Measurements from ENCODE around the gene FBXW8. TPM values are rescaled to one million over a fixed set of nuclear protein-coding genes. Genes with fewer than 3 reads are reported as not detected.

Gene FBXW8
- total RNA-seq, 1 donor from 2014 or later, result 16.4 TPM

DNA sequence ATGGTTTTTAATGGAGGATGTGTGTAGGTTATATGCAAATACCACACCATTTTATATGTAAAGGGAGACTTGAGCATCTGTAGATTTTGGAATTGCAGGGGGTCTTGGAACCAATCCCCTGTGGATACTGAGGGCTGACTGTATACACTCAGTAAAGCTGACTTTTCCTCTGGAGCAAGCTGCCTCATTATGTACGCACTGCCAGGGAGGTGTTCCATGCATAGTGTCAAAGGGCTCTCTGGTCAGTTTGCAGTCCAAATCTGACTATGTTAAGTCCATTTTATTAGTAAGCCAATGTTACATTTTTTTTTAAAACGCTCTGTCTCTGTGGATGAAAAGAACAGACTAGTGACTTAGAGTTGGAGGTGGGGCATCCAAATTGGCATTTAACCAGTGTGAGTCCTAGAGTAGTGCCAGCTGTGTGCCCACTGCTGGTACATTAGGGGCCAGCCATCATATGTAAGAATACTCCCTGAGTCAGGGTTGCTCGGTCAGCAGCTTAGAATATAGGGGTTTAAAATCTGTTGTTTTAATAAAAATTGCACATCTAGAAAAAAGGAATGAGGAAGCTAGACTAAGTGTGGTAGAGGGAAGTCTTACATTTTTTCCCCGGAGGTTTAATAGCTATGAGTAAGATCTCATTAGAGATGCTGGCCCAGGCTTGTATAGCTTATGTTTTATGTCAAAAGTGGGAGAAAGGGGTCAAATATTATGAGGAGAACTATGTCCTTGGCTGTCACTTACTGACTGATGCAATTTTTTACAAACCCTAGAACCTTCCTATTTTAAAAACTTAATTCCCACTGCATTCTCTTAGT, 101.4 kb downstream of the FBXW8 start:
- Histone ChIP-seq H3K4me1 (no peaks in the 10 kb centered on the region), H3K4me3 (no peak overlapping the region), H3K27me3 (ENCODE audit: low read depth) (no peaks in the 10 kb centered on the region), H3K36me3 (peaks cover 42% of the 10 kb centered on the region), H3K9me3 (peaks cover 14% of the 10 kb centered on the region), H3K27ac (no peak overlapping the region)
- intact Hi-C loops (cut with DNase I), result no loop called here
- TF ChIP-seq CTCF (IDR thresholded peaks at IDR 0.05), result no peak
- ATAC-seq, result no peak
- no peak for DNase-seq

- ATAC-seq (no peak), DNase-seq (no peak)
- no peak for TF ChIP-seq CTCF (IDR thresholded peaks at IDR 0.05)
- intact Hi-C loops (cut with DNase I), result no loop called here
- Histone ChIP-seq H3K4me1 (no peaks in the 10 kb centered on the region), H3K9me3 (peaks cover 14% of the 10 kb centered on the region), H3K27me3 (ENCODE audit: low read depth) (no peaks in the 10 kb centered on the region), H3K4me3 (no peak overlapping the region), H3K27ac (no peak overlapping the region), H3K36me3 (peaks cover 39% of the 10 kb centered on the region)
Measured at GRCh38 chr12:117013726-117014125, 103.0 kb downstream of the FBXW8 start.

- H3K27ac ChIP-seq, result no peak overlapping the region
- no peak for TF ChIP-seq CTCF (IDR thresholded peaks at IDR 0.05)
- no peak overlapping the region for H3K4me3 ChIP-seq
- no peaks in the 10 kb centered on the region for H3K4me1 ChIP-seq
- intact Hi-C loops (cut with DNase I), result no loop called here
- H3K9me3 ChIP-seq, result peaks cover 14% of the 10 kb centered on the region
- H3K27me3 ChIP-seq (ENCODE audit: low read depth), result no peaks in the 10 kb centered on the region
- DNase-seq (no peak), ATAC-seq (no peak)
- H3K36me3 ChIP-seq, result peaks cover 44% of the 10 kb centered on the region
Measured at GRCh38 chr12:117014342-117014887, 103.7 kb downstream of the FBXW8 start.

- Histone ChIP-seq H3K4me1 (no peaks in the 10 kb centered on the region), H3K9me3 (peaks cover 14% of the 10 kb centered on the region), H3K27me3 (ENCODE audit: low read depth) (no peaks in the 10 kb centered on the region), H3K4me3 (no peak overlapping the region), H3K27ac (no peak overlapping the region), H3K36me3 (peaks cover 40% of the 10 kb centered on the region)
- intact Hi-C loops (cut with DNase I), result no loop called here
- no peak for TF ChIP-seq CTCF (IDR thresholded peaks at IDR 0.05)
- DNase-seq (no peak), ATAC-seq (no peak)
Measured at GRCh38 chr12:117015811-117016210, 105.1 kb downstream of the FBXW8 start.

DNA sequence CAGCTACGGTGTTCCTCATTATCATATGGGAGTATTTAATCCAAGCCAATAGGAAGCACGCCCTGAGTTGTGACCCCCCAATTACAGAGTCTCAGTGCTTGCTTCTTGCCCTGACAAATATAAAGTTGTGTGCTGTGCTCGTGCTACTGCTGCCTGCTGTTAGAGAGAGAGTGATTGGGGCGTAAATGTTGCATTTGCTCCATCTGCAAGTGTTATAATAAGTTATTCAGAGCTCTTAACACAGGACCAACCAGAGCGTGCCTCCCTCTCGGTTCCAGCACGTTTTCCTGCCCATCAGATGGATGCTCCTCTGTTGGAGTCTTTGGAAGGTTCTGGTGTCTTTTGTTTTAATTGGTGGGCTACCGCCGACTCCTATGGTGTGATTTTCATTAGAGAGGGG, 107.1 kb downstream of the FBXW8 start:
- Histone ChIP-seq H3K9me3 (peaks cover 14% of the 10 kb centered on the region), H3K4me1 (no peaks in the 10 kb centered on the region), H3K27ac (no peak overlapping the region), H3K4me3 (no peak overlapping the region), H3K36me3 (peaks cover 31% of the 10 kb centered on the region), H3K27me3 (ENCODE audit: low read depth) (no peaks in the 10 kb centered on the region)
- intact Hi-C loops (cut with DNase I), result no loop called here
- no peak for ATAC-seq
- no peak for TF ChIP-seq CTCF (IDR thresholded peaks at IDR 0.05)
- no peak for DNase-seq
